WERI-Rb-1 (cell line): ENCODE results near the gene TWF1.

ENCODE experiments used
- DNase-seq: peaks from one replicate; pipeline ENCODE4 v3.0.0-alpha.2; 2020
- H3K27ac ChIP-seq: fragments of 250-450 bp; sonication (Bioruptor Pico); 2 replicates; pipeline ENCODE4 v1.5.1; 2020; ENCODE audit warnings: mild to moderate bottlenecking, moderate library complexity
- H3K27me3 ChIP-seq: fragments of 250-450 bp; sonication (Bioruptor Pico); 2 replicates; pipeline ENCODE4 v1.5.1; 2021; ENCODE audit warnings: mild to moderate bottlenecking, low read depth, moderate library complexity; ENCODE audit not compliant: insufficient read depth, severe bottlenecking
- H3K36me3 ChIP-seq: fragments of 250-450 bp; sonication (Bioruptor Pico); 2 replicates; pipeline ENCODE4 v1.5.1; 2020; ENCODE audit warnings: mild to moderate bottlenecking, moderate library complexity
- H3K4me3 ChIP-seq: 2 replicates; pipeline ENCODE4 v1.5.1; 2011; ENCODE audit warnings: low read depth, mild to moderate bottlenecking, control low read depth, low read length
- H3K9me3 ChIP-seq: fragments of 250-450 bp; sonication (Bioruptor Pico); 2 replicates; pipeline ENCODE4 v1.5.1; 2021; ENCODE audit warnings: mild to moderate bottlenecking, moderate library complexity; ENCODE audit not compliant: severe bottlenecking
- TF ChIP-seq, protein P1 (sequence below): IDR thresholded peaks from 2 replicates; pipeline ENCODE4 v1.5.1; 2011; ENCODE audit warnings: low read depth, mild to moderate bottlenecking, control low read depth, inconsistent platforms, low read length

Gene TWF1

DNA sequence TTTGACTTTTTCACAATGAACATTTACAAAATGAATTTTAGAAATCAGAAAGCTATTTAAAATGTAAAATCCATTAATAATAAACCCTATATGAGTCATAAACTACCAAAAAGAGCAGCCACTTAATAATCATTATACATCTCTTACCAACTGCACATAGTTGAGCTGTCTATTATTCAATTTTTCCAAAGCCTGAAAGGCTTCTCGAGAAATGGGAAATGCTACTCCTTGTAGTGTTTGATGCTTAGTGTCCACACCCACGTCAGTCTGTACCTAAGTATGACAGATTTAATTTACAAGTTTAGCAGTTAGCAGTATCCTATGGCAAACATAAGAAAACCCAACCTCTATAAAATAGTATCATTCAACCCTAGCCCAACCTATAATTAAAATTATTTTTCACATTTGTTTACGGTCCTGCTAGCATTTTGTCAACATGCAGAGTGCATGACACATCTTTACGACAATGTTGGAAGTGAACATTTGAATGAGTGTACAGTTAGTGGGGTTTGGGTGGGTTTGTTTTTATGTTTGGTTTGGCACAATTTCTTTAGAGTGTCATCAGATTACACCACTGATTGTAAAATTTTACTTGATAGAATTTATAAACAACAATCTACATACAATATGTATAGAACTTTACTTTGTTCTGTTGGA, 8.4 kb downstream of the TWF1 start:
- H3K36me3 ChIP-seq = peaks cover 66% of the 10 kb centered on the region

DNA sequence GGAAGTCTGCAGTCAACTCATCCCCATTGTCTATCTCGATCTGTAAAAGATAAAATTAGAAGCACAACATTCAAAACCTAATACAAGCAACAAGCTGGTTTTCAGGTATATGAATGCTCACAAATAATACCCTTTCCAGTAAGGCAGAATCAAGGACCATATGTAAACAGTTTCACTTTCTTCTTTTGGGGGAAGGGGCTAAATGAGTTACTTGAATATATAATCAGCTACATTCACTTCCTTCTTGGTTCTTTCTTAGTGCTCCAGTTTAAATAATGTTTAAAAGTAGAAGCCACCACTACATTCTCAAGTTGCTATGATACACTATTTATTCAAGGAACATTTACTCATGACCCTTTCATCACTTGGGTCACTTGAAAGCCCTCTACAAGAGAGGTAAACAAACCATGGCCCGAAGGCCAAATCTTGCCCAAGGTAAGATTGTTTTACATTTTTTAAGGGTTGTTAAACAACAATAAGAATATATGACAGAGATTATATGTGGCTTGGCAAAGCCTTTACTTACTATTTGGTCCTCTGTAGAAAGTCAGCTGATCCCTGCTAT, 10.3 kb downstream of the TWF1 start:
- no peaks in the 10 kb centered on the region for H3K27me3 ChIP-seq
- H3K9me3 ChIP-seq = no peaks in the 10 kb centered on the region
- H3K4me3 ChIP-seq = no peak overlapping the region
- DNase-seq = no peak
- H3K36me3 ChIP-seq = peaks cover 50% of the 10 kb centered on the region
- TF ChIP-seq, protein P1, sequence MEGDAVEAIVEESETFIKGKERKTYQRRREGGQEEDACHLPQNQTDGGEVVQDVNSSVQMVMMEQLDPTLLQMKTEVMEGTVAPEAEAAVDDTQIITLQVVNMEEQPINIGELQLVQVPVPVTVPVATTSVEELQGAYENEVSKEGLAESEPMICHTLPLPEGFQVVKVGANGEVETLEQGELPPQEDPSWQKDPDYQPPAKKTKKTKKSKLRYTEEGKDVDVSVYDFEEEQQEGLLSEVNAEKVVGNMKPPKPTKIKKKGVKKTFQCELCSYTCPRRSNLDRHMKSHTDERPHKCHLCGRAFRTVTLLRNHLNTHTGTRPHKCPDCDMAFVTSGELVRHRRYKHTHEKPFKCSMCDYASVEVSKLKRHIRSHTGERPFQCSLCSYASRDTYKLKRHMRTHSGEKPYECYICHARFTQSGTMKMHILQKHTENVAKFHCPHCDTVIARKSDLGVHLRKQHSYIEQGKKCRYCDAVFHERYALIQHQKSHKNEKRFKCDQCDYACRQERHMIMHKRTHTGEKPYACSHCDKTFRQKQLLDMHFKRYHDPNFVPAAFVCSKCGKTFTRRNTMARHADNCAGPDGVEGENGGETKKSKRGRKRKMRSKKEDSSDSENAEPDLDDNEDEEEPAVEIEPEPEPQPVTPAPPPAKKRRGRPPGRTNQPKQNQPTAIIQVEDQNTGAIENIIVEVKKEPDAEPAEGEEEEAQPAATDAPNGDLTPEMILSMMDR = no peak
- no peak overlapping the region for H3K27ac ChIP-seq

More for the DNA sequence above, 8.4 kb downstream of the TWF1 start:
- Histone ChIP-seq H3K27me3 (no peaks in the 10 kb centered on the region), H3K9me3 (no peaks in the 10 kb centered on the region), H3K27ac (no peak overlapping the region), H3K4me3 (no peak overlapping the region)
- no peak for DNase-seq
- TF ChIP-seq, protein P1 = no peak

DNA sequence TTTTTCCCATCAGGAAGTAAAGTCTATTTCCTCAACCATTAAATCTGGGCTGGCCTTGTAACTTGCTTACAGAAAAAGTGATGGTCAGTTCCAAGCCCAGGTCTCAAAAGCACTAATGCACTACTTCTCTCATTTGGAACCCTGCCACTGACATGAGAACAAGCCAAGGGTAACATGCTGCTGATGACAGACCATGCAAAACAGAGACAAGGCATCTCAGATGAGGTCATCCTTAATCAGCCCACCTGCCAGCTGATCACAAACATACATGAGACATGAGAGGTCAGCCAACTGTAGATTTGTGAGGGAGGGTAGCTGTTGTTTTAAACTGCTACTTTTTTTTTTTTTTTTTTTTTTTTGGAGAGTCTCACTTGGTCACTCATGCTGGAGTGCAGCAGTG, 16.2 kb downstream of the TWF1 start:
- no peaks in the 10 kb centered on the region for H3K9me3 ChIP-seq
- DNase-seq = no peak
- no peak overlapping the region for H3K27ac ChIP-seq
- TF ChIP-seq, protein P1 = no peak
- H3K4me3 ChIP-seq = no peak overlapping the region
- no peaks in the 10 kb centered on the region for H3K27me3 ChIP-seq
- H3K36me3 ChIP-seq = no peaks in the 10 kb centered on the region

DNA sequence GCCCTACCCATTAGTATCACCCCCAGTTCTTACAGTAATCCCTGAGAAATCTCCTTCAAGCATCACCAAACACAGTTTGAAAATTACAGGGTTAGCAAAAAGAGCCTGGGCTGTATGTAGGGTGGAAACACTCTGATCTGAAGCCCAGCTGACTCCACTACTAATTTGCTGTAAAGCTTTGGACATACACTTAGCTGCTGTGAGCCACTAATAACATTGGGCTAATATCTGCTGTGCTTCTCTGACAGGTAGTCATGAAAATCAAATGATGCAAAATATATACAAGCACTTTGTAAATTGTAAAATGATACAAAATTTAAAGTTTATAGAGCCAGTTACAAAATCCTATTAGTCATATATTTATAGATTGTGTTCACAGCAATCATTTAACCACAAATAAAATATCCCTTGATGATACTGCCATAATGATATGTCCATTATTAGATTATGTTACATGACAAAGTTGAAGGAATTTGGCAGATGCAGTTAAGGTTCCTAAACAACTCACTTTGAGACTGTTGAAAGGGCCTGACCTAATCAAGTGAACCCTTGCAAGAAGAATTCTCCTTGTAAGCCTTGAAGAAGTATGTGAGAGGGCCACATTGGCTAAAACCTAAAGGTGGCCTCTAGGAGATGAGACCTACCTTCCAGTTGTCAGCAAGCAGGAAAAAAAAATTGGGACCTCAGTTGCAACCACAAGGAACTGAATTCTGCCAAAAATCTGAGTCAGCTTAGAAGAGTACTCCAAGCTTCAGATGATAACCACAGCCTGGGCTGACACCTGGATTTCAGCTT, 19.0 kb downstream of the TWF1 start:
- TF ChIP-seq, protein P1 = no peak
- Histone ChIP-seq H3K27ac (no peak overlapping the region), H3K9me3 (no peaks in the 10 kb centered on the region), H3K36me3 (peaks cover 3% of the 10 kb centered on the region; the same call in 1 of the 2 replicates), H3K4me3 (no peak overlapping the region), H3K27me3 (no peaks in the 10 kb centered on the region)
- DNase-seq = no peak

DNA sequence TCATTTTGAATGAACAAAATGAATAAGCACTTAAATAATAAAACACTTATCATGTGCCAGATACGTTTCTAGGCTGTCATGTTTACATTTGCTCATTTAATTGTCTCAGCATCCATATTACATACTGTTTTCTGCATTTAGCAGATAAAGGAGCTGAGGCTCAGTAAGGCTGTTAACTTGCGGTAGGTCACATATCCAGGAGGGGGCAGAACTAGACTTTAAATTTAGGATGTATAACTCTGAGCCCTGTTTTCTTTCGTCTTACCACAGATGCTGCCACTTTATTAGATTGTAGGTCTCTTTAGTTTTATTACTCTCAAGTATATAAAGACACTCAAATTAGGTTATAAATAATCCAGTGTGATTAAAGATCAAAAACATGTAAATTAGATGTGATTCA, 29.6 kb downstream of the TWF1 start:
- H3K4me3 ChIP-seq = no peak overlapping the region
- no peaks in the 10 kb centered on the region for H3K9me3 ChIP-seq
- no peak overlapping the region for H3K27ac ChIP-seq
- H3K27me3 ChIP-seq = no peaks in the 10 kb centered on the region
- peak; percentile 20 for DNase-seq
- H3K36me3 ChIP-seq = peaks cover 6% of the 10 kb centered on the region
- TF ChIP-seq, protein P1 = peak; percentile 35; the same call in 1 of the 2 replicates
